Esophagus squamous epithelium (tissue), 5 donors: ENCODE measurements around the gene COL24A1. TPM values are rescaled to one million over a fixed set of nuclear protein-coding genes. Genes with fewer than 3 reads are reported as not detected.

Source experiments
- DNase-seq: peaks from one replicate; lab custom pipeline; 2025; lab: John Stamatoyannopoulos, UW
- H3K27ac ChIP-seq, 4 donors: fragments of 200-600 bp; sonication (generic); one replicate each; pipeline ENCODE4 v1.5.1; 2016 to 2019; ENCODE audit warnings: mild to moderate bottlenecking in 1 of 4
- H3K27me3 ChIP-seq, 4 donors: fragments of 200-600 bp; sonication (generic); 1 replicate in 3 of 4; 2 replicates in 1 of 4; pipeline versions ENCODE4 v1.5.1 to v1.6.0; 2017 to 2021; ENCODE audit warnings: antibody characterized with exemption in 1 of 4
- H3K36me3 ChIP-seq, 3 donors: fragments of 200-600 bp; sonication (generic); one replicate each; pipeline ENCODE4 v1.5.1; 2016 to 2019
- H3K4me1 ChIP-seq, 3 donors: fragments of 200-600 bp; sonication (generic); one replicate each; pipeline ENCODE4 v1.5.1; 2017 to 2019
- H3K4me3 ChIP-seq, 4 donors: fragments of 200-600 bp; sonication (generic); 1 replicate in 3 of 4; 2 replicates in 1 of 4; pipeline ENCODE4 v1.5.1; 2016 to 2019; ENCODE audit warnings: mild to moderate bottlenecking in 2 of 4, moderate library complexity in 1 of 4
- H3K9me3 ChIP-seq, 3 donors: fragments of 200-600 bp; sonication (generic); one replicate each; pipeline ENCODE4 v1.5.1; 2016 to 2019
- POLR2A ChIP-seq, 4 donors: fragments of 450-650 bp; IDR thresholded peaks; one replicate each; pipeline ENCODE4 v1.6.1; 2017; ENCODE audit warnings: antibody characterized with exemption in 4 of 4, mild to moderate bottlenecking in 4 of 4, moderate library complexity in 3 of 4
- WGBS, 2 donors: methylation state at CpG; one replicate each; pipeline ENCODE4 v1.1.5; 2018; 5-methylcytosine and 5-hydroxymethylcytosine counted together
- intact Hi-C: fragments of 100-400 bp; cut with DNase I; formaldehyde crosslinking; loops from one replicate; pipeline ENCODE4 v1.15.0; 2022
- total RNA-seq, 4 donors: library from RNA; depleted of rRNA; stranded (reverse); fragments of >200 nt; gene quantifications; one replicate each; pipeline ENCODE4 v1.1.0, GENCODE V29; 2016
- TF ChIP-seq, protein P1 (sequence below), 6 experiments: fragments of 450-650 bp in 4 of 6; fragments of 200-600 bp in 2 of 6; sonication (generic) in 2 of 6; IDR thresholded peaks; one replicate each; pipeline ENCODE4 v1.5.1; 2016 to 2019; ENCODE audit warnings: antibody characterized with exemption in 6 of 6, mild to moderate bottlenecking in 4 of 6, moderate library complexity in 4 of 6
- donor health status: DM: yes; HTN: yes; CAD: no.

The COL24A1 gene
- total RNA-seq, 4 donors from 2014 or later = 0.15 to 0.38 TPM; not detected in 2

DNA sequence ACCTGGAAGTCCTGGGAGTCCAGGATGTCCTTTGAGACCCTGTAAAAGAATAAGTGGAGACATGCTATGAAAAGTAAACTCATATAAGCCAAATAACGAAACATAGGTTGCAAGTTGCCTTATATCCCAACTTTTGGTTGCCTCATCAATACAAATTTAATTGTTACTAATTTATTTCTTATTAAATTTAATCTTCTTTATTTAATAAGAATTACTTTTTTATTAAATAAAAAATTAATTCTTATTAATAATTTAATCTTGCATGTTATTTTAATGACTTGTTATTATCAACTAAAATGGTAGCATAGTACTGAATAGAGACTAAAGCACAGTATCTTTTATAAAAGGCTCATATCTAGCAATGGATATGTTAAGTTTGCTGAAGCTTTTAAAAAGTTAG, 92.9 kb downstream of the COL24A1 start:
- DNase-seq = no peak
- H3K4me1 ChIP-seq = peaks cover 0 to 7% (median 0%) of the 10 kb centered on the region in 3 donors
- H3K36me3 ChIP-seq = no peaks in the 10 kb centered on the region
- intact Hi-C loops = no loop called here
- H3K27me3 ChIP-seq = no peaks in the 10 kb centered on the region
- H3K9me3 ChIP-seq = no peaks in the 10 kb centered on the region
- H3K4me3 ChIP-seq = no peak overlapping the region
- H3K27ac ChIP-seq = no peak overlapping the region
- TF ChIP-seq, protein P1, sequence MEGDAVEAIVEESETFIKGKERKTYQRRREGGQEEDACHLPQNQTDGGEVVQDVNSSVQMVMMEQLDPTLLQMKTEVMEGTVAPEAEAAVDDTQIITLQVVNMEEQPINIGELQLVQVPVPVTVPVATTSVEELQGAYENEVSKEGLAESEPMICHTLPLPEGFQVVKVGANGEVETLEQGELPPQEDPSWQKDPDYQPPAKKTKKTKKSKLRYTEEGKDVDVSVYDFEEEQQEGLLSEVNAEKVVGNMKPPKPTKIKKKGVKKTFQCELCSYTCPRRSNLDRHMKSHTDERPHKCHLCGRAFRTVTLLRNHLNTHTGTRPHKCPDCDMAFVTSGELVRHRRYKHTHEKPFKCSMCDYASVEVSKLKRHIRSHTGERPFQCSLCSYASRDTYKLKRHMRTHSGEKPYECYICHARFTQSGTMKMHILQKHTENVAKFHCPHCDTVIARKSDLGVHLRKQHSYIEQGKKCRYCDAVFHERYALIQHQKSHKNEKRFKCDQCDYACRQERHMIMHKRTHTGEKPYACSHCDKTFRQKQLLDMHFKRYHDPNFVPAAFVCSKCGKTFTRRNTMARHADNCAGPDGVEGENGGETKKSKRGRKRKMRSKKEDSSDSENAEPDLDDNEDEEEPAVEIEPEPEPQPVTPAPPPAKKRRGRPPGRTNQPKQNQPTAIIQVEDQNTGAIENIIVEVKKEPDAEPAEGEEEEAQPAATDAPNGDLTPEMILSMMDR (IDR thresholded peaks at IDR 0.05) = no peak
- WGBS, 2 donors = 71 to 90% methylated on average over 1 of the region's 1 CpG

DNA sequence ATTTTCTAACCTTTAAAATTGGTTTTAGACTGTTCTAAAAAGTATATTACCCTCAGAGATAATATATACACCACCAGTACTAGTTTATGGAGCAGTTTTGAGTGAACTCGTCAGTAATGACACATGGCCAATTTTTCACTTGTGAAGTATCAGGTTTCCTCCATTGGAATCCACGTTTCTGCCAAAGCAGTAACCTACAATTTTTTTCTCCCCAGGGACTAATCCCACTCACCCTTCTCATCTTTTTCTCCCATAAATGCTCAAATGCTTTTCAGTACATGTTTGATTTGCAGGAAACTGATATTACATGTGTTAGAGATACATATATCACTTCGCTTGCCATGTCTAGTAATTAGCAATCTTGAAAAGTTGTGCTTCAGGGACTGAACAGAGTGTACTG, 94.1 kb downstream of the COL24A1 start:
- Histone ChIP-seq H3K4me3 (no peak overlapping the region), H3K36me3 (no peaks in the 10 kb centered on the region), H3K9me3 (no peaks in the 10 kb centered on the region), H3K27me3 (no peaks in the 10 kb centered on the region), H3K27ac (no peak overlapping the region), H3K4me1 (peaks cover 0 to 7% (median 0%) of the 10 kb centered on the region in 3 donors)
- TF ChIP-seq POLR2A (IDR thresholded peaks at IDR 0.05) = no peak
- TF ChIP-seq, protein P1 (IDR thresholded peaks at IDR 0.05) = no peak
- WGBS, 2 donors = 36 to 55% methylated on average over 3 of the region's 3 CpGs
- DNase-seq = no peak
- intact Hi-C loops = no loop called here

DNA sequence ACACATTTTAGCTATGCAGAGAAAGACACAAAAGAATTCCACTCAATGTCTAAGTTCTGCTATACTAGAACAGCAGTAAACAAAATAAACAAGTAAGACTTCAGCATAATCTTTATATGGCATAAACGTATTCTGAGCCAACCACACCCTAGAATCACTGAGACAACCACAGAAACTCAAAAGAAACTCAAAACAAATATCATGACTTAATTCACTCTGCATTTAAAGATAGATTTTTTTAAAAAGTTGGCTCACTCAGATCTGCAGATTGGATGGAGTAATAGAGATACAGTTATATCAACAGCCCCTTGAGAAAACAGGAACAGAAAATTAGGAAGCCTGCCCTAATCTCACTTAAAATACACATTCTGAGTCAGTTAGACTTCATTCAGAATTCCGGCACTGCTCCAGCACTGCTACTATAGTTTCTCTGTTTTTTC, 95.0 kb downstream of the COL24A1 start:
- no peaks in the 10 kb centered on the region for H3K27me3 ChIP-seq
- TF ChIP-seq, protein P1 (IDR thresholded peaks at IDR 0.05) = no peak
- TF ChIP-seq POLR2A (IDR thresholded peaks at IDR 0.05) = no peak
- H3K4me3 ChIP-seq = no peak overlapping the region
- H3K9me3 ChIP-seq = no peaks in the 10 kb centered on the region
- H3K36me3 ChIP-seq = no peaks in the 10 kb centered on the region
- intact Hi-C loops = no loop called here
- no peak overlapping the region for H3K27ac ChIP-seq
- 30 to 36% methylated on average over 2 of the region's 2 CpGs for WGBS, 2 donors
- no peak for DNase-seq
- H3K4me1 ChIP-seq = peaks cover 0 to 7% (median 0%) of the 10 kb centered on the region in 3 donors

DNA sequence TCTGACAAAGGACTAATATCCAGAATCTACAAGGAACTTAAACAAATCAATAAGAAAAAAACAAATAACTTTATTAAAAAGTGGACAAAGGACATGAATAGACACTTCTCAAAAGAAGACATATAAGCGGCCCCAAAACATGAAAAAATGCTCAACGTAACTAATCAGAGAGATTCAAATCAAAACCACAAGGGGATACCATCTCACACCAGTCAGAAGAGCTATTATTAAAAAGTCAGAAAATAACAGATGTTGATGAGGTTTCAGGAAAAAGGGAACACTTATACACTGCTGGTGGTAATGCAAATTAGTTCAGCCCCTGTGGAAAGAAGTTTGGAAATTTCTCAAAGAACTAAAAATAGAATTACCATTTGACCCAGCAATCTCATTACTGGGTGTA, 102.2 kb downstream of the COL24A1 start:
- Histone ChIP-seq H3K4me1 (no peaks in the 10 kb centered on the region), H3K9me3 (no peaks in the 10 kb centered on the region), H3K4me3 (no peak overlapping the region), H3K36me3 (no peaks in the 10 kb centered on the region), H3K27ac (no peak overlapping the region), H3K27me3 (no peaks in the 10 kb centered on the region)
- no peak for DNase-seq
- intact Hi-C loops = no loop called here
- TF ChIP-seq POLR2A (IDR thresholded peaks at IDR 0.05) = no peak
- TF ChIP-seq, protein P1 (IDR thresholded peaks at IDR 0.05) = no peak
- WGBS, 2 donors = 77 to 90% methylated on average over 2 of the region's 2 CpGs

DNA sequence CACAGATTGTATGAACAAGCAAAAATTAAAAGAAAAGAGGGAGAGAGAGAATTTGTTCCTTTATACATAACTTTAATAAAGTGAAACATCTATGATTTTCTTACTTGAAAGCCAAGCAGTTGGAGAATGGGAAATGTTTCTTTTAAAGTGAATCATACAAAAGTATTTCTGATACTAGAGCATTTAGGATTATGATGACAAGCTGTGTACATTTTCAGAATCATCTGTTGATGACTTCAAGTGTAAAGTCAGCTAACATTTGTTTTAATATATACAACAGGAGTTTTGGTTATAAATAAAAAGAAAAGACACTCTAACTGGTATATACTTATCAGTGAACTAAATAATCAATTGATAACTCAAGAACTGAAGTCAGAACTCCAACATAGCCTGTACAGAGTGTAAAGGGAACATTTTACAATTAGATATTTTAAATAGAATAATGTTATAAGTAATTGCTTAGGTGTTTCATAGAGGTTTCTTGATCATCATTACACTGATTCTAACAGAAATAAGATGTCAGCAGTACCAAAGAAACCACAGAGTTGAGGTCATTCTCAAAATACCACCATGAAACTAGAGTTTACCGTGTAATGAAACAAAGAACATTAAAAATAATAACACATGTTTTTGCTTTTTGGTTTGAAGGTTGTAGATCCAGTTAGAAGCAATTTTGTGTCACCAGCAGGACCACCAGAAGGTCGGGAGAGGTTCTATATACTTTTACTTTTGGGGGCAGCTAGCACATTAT, 103.4 kb downstream of the COL24A1 start:
- 64 to 73% methylated on average over 2 of the region's 2 CpGs for WGBS, 2 donors
- TF ChIP-seq, protein P1 (IDR thresholded peaks at IDR 0.05) = no peak
- TF ChIP-seq POLR2A (IDR thresholded peaks at IDR 0.05) = no peak

More for the DNA sequence above, 103.4 kb downstream of the COL24A1 start:
- DNase-seq = no peak
- H3K4me3 ChIP-seq = no peak overlapping the region
- H3K27ac ChIP-seq = no peak overlapping the region
- no peaks in the 10 kb centered on the region for H3K4me1 ChIP-seq
- no peaks in the 10 kb centered on the region for H3K36me3 ChIP-seq
- intact Hi-C loops = no loop called here
- no peaks in the 10 kb centered on the region for H3K27me3 ChIP-seq
- H3K9me3 ChIP-seq = no peaks in the 10 kb centered on the region
